EL (cell line): ENCODE results near the gene ZKSCAN1.
"Not testable (repeated sequence)": the region's sequence is repeated elsewhere in the genome, so short reads cannot be mapped to it uniquely, and the experiment has no call there.

Source experiments
- DNase-seq: peaks from one replicate; pipeline ENCODE4 v3.0.0-alpha.2; 2016

Gene ZKSCAN1

DNA sequence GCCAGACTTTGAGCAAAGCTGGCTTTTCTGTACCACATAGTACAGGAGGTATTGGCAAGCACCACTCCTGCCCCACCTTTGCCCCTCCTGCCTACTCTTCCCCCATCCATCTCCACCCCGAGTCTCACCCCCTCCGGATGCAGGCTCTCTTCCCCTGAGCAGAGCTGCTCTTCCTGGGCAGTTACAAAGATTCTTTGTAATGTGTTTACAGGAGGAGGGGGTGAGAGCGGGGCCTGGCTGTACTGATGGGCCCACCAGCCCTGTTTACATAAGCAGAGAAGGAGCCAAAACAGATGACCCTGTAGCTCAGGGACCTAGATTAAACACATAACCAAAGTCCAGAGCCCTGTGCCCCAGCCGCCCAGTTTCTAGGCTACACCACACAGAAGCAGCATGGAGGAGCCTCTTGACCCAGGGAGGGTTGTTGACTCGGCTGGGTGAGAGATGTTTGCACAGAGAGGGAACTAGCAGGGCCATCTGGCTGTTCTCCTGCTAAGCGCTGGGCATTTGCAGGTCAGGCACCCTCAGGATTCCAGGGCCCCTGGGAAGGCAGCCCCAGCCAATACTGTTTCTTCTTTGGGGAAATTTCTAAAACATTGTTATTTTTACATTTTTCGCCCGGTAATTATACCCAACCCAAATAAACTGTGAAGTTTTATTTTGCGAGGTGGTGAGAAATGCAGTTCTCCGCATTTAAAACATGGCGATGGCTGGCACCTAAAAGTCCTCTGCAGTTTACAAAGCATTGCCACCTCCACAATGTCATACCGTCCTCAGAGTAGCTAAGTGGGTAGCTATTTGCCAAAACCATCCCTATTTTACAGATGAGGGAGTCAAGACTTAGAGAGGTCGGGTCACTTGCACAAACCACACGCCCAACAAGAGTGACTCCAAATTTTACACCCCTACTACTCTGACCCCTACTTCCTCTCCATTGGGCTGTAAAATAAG is 11.4 kb upstream of the ZKSCAN1 start:
- no peak for DNase-seq

DNA sequence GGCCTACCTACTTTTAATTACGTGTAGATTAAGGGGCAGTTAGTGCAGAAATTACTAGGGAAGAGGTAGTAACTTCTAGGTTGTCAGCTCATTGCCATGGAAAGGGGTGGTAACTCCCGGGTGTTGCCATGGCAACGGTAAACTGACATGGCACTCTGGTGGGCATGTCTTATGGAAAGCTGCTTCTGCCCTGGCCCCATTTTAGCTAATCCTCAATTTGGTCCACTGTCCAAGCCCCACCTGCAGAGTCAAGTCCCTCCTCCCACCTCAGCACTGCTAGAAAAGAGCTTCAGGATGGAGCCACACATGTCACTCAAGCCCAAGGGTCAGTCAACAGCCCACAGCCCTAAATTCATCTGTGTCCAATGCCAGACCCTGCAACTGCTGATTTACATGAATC is 7.5 kb upstream of the ZKSCAN1 start:
- DNase-seq, result no peak

DNA sequence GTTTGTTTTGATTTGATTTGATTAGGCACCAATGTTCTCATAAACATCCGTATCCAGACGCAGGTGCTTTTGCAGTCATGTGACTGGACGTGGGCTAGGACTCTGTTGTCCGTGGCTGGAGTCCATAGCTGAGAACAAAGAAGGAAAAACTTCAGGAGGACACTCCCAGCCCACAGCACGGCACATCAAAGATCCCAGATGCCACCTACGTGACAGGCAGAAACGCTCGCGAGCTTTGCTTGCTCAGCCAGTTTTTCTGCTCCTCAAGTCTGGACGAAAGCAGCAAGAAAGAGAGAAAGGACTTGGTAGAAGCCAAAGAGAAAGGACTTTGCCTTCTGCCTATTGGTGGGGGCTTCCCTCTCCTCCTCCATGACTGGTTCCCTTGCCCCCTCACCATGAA is 6.9 kb upstream of the ZKSCAN1 start:
- DNase-seq, result no peak

DNA sequence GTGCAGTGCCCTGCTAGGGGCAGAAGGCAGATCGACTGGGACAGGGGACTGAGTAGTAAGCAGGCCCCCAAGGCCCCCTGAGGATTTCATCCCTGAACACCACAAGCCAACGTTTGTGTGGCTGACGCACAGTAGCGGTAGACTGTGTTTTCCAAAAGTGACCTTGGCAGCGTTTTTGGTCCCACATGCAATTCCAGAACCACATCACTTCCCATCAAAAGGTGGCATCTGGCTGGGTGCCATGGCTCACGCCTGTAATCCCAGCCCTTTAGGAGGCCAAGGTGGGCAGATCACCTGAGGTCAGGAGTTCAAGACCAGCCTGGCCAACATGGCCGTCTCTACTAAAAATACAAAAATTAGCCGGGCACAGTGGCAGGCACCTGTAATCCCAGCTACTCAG is 5.4 kb upstream of the ZKSCAN1 start:
- DNase-seq, result not testable (repeated sequence)

DNA sequence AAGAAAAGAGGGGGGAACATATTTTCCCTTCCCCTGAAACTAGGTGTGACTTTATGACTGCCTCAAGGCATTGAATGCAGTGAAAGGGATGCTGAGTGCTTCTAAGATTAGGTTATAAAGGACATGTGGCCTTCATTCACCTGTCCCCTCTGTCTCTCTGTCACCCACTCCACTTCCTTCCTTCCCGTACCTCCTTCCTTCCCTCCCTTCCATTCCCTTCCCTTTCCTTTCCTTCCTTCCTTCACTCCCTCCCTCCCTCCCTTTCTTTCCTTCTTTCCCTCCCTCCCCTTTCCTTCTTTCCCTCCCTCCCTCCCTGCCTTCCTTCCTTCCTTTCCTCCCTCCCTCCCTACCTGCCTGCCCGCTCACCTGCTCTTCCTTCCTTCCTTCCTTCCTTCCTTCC is 4.5 kb upstream of the ZKSCAN1 start:
- no peak for DNase-seq

DNA sequence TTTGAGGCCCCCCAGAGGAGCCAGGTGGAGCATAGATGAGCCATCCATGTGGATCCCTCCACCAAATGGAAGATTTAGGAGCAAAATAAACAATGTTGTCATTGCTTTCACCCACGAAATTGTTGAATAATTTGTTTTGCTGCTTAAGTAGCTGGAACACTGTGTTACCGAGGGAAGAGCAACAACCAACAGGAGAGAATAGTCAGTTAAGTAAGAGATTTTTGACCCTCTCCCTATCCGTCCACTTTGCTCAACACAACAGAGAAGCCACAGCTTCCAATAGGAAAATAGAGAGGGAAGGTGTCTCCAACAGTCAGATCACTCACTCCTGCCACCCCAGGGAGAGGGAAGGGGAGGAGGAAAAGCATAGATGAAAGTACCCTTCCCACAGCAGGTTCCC is 3.9 kb upstream of the ZKSCAN1 start:
- no peak for DNase-seq

DNA sequence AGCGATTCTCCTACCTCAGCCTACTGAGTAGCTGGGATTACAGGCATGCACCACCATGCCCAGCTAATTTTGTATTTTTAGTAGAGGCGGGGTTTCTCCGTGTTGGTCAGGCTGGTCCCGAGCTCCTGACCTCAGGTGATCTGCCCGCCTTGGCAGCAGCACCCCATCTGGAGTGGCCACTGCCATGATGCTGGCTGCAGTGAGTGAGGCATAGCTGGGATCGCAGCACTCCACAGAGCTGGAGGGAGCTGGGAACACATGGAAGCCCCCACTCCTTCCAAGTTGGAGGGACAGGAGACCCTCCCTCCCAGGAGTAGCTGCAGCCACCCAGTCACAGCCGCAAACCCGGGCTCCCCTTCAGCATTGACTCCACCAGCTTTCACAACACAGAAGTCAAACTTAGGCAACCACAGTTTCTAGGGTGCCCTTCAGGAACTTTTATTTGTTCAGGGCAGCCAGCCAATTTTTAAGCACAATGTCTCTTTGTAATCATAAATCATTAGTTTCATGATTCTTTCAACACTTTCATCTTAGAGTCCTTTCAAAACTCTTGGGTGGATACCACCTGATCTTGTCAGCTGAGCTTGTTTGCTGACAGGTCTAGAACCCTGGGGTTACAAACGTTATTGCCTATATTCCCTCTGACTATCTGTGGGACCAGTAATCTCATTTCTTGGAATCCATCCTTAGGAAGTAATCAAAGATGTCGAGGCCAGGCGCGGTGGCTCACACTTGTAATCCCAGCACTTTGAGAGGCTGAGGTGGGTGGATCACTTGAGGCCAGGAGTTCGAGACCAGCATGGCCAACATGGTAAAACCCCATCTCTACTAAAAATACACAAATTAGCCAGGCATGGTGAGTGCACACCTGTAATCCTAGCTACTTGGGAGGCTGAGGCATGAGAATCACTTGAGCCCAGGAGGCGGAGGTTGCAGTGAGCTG is 2.7 kb upstream of the ZKSCAN1 start:
- DNase-seq, result not testable (repeated sequence)

DNA sequence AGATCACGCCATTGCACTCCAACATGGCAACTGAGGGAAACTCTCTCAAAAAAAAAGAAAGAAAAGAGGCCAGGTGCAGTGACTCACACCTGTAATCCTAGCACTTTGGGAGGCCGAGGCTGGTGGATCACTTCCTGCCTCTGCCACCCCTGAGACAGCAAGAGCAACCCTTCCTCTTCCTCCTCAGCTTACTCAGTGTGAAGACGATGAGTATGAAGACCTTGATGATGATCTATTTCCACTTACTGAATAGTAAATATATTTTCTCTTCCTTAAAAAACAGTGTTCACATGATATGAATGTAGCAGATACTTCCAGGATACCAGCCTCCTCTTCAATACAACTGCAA is 2.1 kb upstream of the ZKSCAN1 start:
- no peak for DNase-seq

DNA sequence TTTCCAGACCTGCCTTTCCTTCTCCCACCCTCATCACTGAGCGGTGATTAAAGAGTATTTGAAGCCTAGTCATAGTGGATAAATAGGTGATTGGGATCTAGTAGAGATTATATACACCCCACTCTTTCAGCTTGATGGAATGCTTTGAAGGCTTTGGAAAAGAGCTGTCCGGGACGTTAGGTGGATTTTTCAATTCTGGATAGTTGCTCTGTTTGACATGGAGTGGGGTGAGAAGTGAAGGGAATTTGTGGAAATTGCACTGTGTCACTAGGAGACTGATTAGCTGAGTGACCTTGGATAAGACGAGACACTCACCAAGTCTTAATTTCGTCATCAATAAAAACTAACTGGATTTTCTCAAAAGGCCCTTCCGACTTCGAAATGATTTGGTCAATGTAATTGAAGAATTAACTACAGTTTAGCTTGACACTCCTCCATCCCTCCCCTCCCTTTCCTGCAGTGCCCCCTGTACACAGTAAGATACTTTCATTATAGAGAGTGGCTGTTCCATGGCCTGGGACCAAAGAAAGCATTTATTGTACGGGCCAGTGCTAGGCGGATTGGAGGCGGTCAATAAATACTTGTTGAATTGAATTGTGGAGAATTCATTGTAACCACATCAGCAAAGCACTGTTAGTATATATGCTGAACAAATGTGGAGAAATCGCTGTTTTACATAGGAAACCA is 962 bp downstream of the ZKSCAN1 start:
- DNase-seq, result peak; percentile 9

DNA sequence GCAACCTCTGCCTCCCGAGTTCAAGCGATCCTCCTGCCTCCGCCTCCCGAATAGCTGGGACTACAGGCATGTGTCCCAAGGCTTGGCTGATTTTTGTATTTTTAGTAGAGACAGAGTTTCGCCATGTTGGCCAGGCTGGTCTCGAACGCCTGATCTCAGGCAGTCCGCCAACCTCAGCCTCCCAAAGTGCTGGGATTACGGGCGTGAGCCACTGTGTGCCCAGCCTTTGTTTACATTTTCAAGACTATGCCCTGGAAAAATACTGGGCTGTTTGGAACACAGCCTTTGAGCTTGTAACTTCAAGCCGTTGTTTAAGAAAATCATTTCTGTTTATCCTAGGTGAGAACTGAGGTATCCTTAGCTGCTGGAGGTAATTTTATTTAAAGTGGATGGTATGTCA is 1.9 kb downstream of the ZKSCAN1 start:
- DNase-seq, result no peak

DNA sequence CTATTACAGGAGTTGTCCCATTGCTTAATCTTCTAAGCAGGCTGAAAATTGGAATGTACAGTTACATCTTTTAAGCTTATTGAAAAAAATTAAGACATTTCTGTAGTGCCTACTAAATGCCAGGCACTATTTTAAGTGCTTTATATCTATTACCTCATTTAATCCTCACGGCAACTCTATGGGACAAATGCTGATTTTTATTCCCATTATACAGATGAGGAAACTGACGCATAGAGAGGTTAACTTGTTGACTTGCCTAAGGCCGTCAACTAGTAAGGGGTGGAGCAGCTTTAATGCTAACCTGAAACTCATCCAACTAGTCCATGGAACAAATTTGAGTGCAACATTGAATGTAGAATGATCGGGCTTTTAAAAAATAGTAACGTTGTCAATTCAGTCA is 2.5 kb downstream of the ZKSCAN1 start:
- DNase-seq, result no peak

DNA sequence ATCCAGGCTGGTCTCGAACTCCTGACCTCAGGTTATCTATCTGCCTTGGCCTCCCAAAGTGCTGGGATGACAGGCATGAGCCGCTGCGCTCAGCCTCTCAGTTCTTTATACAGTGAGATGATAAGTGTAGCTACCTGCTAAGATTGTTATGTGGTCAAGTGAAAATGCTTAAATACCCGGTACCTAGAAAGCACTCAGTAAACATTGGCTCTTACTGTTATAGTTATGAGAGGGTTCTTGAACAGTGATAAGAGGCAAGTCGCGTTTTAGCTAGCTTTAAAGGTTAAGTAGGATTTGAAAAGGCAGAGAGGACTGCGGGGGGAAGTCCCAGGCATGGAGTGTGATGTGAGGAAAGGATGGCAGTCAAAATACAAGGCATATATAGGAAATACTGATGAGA is 4.5 kb downstream of the ZKSCAN1 start:
- no peak for DNase-seq

DNA sequence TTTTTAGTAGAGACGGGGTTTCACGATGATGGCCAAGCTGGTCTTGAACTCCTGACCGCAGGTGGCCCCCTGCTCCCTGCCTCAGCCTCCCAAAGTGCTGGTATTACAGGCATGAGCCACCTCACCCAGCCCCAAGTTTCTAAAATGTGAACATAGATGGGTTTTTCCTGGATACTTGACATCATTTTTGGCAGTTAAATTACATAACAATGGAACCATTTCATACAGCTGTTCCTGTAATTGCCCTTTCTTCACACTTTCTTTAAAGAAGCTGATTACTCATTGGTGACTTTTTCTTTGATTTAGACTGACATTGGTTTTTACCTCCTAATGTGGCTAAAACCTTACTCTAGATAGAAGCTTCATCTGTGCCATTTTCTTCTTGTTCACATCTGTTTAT is 5.9 kb downstream of the ZKSCAN1 start:
- no peak for DNase-seq

DNA sequence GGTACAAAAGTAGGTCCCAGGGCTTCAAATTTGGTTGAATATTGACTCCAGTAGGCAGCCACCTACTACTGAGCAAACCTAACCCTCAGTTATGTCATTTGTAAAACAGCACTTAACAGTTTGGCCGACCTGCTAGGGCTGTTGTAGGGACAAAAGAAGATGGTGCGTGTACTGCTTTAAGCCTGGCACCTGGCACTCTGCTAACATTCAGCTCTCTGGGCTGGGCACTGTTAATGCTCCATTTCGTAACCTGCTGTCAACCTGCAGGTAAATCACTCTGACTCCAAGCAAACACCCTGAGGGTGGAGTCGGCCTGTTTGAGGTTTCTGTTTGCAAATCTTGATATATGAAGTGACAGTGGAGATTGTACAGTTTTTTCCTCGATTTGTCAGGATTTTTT is 7.2 kb downstream of the ZKSCAN1 start:
- DNase-seq, result no peak

DNA sequence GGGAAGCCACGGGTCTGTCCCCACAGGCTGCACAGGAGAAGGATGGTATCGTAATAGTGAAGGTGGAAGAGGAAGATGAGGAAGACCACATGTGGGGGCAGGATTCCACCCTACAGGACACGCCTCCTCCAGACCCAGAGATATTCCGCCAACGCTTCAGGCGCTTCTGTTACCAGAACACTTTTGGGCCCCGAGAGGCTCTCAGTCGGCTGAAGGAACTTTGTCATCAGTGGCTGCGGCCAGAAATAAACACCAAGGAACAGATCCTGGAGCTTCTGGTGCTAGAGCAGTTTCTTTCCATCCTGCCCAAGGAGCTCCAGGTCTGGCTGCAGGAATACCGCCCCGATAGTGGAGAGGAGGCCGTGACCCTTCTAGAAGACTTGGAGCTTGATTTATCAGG is 8.1 kb downstream of the ZKSCAN1 start:
- no peak for DNase-seq

DNA sequence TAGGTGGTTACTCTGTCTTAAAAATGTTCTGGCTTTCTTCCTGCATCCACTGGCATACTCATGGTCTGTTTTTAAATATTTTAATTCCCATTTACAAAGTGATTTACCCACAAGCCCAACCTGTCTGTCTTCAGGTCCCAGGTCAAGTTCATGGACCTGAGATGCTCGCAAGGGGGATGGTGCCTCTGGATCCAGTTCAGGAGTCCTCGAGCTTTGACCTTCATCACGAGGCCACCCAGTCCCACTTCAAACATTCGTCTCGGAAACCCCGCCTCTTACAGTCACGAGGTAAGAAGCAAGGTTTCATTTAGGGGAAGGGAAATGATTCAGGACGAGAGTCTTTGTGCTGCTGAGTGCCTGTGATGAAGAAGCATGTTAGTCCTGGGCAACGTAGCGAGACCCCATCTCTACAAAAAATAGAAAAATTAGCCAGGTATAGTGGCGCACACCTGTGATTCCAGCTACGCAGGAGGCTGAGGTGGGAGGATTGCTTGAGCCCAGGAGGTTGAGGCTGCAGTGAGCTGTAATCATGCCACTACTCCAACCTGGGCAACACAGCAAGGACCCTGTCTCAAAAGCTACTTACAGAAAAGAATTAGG is 8.7 kb downstream of the ZKSCAN1 start:
- no peak for DNase-seq

DNA sequence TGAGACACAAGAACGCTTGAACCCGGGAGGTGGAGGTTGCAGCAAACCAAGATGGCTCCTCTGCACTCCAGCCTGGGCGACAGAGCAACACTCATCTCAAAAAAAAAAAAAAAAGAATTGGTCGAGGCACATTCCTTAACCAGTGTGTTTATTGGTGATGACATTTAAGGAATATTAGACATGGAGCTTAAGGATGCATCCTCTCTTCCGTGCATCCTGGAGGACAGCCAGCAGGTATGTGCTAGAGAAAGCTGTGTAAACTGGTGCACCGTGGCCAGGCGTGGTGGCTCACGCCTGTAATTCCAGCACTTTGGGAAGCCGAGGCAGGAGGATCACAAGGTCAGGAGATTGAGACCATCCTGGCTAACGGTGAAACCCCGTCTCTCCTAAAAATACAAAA is 11.8 kb downstream of the ZKSCAN1 start:
- DNase-seq, result no peak

DNA sequence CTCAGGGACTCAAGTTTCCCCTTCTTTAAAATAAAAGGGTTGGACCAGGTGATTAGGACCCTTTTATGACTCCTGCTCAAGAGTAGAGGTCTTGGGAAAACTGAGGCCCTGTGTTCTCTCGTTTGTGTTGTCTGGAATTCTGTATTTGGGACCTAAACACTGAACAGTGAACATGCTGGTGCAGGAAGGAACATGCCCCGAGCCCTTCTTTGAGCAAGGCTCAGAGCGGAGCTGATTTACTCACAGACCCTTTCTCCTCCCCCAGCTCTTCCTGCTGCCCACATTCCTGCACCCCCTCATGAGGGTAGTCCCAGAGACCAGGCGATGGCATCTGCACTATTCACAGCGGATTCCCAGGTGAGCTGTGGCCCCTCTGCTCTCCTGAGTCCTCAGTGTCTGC is 14.2 kb downstream of the ZKSCAN1 start:
- no peak for DNase-seq

DNA sequence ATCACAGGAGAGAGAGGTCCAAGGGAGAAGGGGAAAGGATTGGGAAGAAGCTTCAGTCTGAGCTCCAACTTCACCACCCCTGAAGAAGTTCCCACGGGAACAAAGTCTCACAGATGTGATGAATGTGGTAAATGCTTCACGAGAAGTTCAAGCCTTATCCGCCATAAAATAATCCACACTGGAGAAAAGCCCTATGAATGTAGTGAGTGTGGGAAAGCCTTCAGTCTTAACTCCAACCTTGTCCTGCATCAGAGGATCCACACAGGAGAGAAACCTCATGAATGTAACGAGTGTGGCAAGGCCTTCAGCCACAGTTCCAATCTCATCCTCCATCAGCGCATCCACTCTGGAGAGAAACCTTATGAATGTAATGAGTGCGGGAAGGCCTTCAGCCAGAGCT is 18.1 kb downstream of the ZKSCAN1 start:
- DNase-seq, result no peak

DNA sequence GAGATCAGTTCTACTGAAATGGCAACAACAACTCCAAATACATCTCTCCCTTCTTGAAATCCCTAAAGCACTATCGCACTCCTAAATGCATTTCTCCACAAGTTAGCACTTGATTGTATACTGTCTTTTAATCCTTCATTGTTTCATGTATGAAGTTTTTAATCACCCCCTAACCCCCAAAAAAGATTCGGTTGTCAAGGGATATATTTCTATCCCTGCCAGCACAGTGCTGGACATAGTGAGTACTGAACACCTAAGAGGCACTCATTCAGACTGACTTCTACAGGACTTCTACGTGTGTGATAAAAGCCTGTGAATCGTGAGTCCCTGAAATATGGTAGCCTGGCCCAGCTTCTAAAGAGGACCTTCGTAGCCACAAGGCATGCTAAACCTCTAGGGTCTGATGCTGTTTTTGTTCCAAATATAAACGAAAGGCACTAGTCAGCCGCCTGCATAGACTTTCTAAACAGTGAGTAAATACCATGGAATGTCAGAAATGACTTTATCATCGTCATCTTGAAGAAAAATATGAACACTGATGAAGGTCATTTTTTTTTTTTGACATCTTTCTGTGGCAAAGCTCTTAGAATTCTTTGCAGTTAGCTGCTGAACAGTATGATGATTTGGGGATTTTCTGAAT is 19.6 kb downstream of the ZKSCAN1 start:
- DNase-seq, result peak; percentile 53

DNA sequence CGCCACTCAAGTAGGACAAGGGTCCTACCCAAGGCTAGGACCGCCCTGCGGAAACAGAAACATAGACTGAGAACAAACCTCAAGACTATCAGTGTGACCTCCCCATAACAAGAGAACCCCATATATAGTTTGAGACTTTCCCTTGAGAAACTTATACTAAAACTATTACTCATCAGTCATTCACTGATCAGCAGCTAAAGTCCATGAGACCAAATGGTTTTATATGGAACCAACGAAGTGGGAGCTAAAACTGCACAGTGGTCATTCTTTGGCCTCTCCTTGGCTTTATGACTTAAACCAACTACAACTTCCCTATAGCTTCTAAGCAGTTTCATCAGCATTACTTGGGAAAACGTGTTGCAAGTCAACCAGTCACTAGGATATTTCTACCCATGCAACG is 20.5 kb downstream of the ZKSCAN1 start:
- no peak for DNase-seq

DNA sequence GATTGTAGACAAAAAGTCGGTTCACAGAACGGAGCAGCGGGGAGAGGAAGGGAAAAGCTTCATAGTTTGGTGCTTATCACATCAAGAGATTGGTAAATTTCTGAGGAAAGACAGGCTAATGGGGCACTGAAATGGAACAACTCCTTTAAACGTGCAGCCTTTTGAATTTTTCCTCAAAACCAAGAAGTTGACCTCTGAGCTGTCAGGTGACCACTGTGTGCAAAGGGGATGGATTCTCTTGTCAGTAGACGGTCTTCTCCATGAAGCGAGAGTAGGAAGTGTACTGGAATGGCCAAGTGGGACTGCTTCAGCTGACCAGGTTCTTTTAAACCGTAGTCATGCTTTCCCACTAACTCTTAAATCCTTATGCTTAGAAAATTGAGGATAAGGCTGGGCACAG is 22.9 kb downstream of the ZKSCAN1 start:
- no peak for DNase-seq
